Epithelial cell of proximal tubule (primary cell): ENCODE results near the gene C19orf73. TPM values are rescaled to one million over a fixed set of nuclear protein-coding genes. Genes with fewer than 3 reads are reported as not detected.

Source experiments
- DNase-seq: peaks from one replicate; pipeline ENCODE4 v3.0.0-alpha.2; 2011; ENCODE audit warnings: low read depth
- H3K4me3 ChIP-seq: 2 replicates; pipeline ENCODE4 v1.5.1; 2011; ENCODE audit warnings: low read depth, mild to moderate bottlenecking, low read length
- total RNA-seq: library from RNA; depleted of rRNA; stranded (reverse); fragments of >200 nt; gene quantifications from 2 replicates; pipeline ENCODE4 v1.2.3, GENCODE V29; 2015
- TF ChIP-seq, protein P1 (sequence below): conservative IDR thresholded peaks from 2 replicates; pipeline ENCODE4 v1.5.1; 2012; ENCODE audit warnings: low read depth, mild to moderate bottlenecking, low read length

C19orf73 gene
- total RNA-seq, 1 donor from 2014 or later = 10.3 TPM

DNA sequence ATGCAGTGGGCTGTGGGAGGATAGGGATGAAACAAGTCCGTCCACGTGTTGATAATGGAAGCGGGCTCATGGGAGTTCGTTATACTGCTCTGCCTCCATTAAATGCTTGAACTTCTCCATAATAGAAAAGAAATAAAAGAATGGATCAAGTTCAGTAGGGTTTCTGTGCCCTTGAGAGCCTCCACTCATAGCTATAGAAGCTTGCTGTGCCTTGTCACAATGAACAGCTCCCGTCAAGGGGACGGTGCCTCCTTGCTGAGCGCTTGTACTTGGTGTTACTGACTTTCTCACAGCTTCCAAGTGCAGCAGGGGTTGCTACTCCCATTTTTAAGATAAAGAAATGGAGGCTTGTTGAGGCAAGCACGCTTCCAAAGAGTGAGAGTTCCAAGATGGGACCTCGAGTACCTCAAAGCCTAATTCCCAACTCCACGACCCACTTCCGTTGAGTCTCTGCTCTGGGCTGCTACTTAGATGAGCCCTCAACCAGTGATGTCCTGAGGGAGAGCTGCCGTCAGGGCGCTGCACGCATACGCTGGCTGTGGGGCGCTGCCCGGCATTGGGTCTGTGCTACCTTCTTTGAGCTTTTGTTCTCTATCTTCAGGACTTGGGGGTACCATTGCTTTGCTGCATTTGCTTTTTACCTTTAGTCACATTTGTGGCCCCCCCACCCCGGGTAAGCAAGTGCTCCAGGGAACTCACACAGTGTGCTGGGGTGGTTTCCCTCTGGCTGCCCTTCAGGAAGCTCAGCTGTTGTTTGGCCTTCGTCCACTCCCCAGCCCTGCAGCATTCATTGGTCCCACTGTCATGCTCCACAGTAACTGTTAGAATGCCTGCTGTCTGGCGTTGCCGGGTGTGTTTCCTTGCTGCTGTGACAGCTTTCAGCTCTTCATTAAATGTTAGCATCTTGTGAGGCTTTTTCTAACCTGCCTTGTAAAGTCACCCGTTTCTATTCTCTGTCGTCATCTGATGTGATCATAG, 24.1 kb downstream of the C19orf73 start:
- TF ChIP-seq, protein P1, sequence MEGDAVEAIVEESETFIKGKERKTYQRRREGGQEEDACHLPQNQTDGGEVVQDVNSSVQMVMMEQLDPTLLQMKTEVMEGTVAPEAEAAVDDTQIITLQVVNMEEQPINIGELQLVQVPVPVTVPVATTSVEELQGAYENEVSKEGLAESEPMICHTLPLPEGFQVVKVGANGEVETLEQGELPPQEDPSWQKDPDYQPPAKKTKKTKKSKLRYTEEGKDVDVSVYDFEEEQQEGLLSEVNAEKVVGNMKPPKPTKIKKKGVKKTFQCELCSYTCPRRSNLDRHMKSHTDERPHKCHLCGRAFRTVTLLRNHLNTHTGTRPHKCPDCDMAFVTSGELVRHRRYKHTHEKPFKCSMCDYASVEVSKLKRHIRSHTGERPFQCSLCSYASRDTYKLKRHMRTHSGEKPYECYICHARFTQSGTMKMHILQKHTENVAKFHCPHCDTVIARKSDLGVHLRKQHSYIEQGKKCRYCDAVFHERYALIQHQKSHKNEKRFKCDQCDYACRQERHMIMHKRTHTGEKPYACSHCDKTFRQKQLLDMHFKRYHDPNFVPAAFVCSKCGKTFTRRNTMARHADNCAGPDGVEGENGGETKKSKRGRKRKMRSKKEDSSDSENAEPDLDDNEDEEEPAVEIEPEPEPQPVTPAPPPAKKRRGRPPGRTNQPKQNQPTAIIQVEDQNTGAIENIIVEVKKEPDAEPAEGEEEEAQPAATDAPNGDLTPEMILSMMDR = no peak
- DNase-seq = no peak
- no peak overlapping the region for H3K4me3 ChIP-seq

DNA sequence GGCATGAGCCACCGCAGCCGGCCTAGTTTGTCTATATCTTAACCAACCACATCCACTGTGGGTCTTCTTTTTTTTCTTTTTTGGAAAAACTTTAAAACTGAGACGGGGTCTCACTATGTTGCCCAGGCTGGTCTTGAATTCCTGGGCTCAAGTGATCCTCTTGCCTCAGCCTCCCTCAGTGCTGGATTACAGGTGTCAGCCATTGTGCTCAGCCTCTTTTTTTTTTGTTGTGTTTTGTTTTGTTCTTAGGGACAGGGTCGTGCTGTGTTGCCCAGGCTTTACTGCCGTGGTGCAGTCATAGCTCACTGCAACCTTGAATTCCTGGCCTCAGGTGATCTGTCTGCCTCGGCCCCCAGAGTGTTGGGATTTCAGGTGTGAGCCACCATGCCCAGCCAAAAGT, 26.3 kb downstream of the C19orf73 start:
- TF ChIP-seq, protein P1 = no peak
- DNase-seq = no peak
- no peak overlapping the region for H3K4me3 ChIP-seq

DNA sequence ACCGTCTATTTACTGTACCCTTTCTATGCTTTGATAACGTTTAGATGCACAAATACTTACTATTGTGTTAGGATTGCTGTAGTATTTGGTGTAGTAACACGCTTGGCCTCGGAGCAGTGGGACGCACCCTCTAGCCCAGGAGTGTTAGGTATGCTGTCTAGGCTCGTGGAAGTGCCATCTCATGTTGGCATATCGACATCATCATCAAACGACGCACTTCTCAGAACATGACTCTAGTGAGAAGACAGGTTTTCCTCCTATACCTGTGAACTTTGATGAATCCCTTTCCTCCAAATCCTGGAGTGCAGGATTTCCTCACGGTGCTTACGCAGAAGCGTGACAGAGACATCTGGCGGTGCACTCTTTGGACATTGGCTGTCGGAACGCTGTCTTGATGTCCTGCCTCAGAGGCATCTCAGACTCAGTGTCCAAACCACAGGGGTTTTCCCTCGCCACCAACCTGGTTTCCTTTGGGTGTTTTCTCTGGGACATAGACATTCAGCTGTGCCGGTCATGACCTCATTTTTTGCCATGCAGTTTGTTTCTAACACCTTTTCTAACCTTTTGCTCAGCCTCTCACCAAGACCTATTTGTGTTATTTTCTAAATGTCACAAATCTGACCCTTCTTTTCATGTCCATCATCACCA, 27.4 kb downstream of the C19orf73 start:
- TF ChIP-seq, protein P1 = no peak
- DNase-seq = no peak
- no peak overlapping the region for H3K4me3 ChIP-seq

DNA sequence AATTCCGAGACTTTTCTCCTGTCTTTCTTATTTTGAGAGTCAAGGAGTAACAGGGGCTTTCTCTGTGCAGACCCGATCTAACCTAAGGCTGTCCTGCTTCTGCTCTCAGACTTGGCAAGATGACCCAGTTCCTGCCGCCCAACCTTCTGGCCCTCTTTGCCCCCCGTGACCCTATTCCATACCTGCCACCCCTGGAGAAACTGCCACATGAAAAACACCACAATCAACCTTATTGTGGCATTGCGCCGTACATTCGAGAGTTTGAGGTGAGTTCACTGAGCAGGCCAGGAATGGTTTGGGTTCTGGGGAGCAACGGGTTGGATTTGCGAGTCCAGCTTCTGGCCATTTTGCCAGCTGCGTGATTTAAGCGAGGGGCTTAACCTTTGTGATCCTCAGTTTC, 32.6 kb downstream of the C19orf73 start:
- peak overlapping the region; percentile 66 for H3K4me3 ChIP-seq
- no peak for DNase-seq
- TF ChIP-seq, protein P1 = no peak

DNA sequence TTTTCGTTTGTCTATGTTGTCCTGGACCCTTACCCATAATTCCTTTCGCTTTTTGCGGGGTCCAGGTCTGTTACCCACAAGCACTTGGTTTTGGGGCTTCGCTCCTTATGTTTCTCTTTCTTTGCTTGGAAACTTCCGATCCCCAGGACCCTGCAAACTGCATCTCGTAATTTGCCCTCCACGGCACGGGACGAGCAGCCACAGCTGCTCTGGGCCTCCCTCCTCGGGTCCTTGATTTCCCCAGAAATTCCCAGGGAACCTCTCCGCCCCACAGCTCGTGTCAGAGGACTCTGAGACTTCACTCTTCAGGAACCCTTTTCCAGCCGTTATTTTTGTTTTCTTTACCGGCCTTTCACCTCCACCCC, 33.1 kb downstream of the C19orf73 start:
- H3K4me3 ChIP-seq = peak overlapping the region; percentile 66
- no peak for DNase-seq
- TF ChIP-seq, protein P1 = no peak

DNA sequence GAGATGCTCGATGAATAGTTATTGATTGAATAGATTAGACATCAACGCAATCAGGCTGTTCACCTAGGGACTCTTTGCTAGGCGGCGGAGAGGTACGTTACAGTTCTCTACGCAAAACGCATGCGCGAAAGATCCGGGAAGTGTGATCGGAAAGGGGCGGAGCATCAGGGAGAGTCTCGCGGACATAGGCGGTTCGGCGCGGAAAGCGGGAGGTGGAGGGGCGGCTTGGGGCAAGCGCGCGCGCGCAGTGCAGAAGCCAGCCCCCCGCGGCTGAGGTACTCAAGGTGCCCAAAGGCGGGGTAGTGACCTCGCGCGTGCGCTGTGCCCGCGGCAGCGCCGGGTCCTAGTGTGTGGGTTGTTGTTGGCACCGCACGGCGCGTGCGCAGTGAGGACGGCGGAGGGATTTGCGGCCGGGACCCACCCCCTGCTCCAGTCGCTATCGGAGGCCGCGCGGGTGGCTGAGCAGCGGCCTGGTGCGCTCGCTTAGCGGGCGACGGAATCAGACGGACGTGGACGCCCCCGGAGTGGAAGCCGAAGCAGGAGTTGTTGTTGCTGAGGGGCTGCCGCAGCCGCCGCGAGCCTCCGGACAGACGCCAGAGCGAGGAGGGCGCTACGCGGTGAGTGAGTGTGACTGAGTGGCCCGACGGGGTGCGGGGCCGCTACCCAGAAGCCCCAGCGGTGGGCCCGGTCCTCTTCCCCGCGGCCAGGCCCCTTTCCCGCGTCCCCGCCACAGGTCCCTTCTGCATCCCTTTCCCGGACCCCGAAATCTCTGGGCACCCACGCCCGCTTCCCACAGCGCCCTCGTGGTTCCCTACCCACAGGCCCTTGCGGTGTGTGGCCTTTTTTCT, 33.7 kb downstream of the C19orf73 start, which contains the start of gene SNRNP70:
TSS of gene SNRNP70 (plus strand) at position 432 of the 848 bp plus-strand sequence. CDS start 964 bp downstream, outside the sequence.
- peak; percentile 88 for DNase-seq
- peak within 1 kb of the TSS; percentile 66 for H3K4me3 ChIP-seq
- TF ChIP-seq, protein P1 = no peak
